K562 (cell line): ENCODE measurements around the gene TSEN54. TPM values are rescaled to one million over a fixed set of nuclear protein-coding genes. Genes with fewer than 3 reads are reported as not detected.

Experiments used
- ATAC-seq: fragments of 200-7000 bp; cut with Tn5 transposase; 3 replicates; pipeline ENCODE4 v1.9.1; 2020; ENCODE audit warnings: moderate library complexity
- BruUV-seq: library from RNA; stranded (reverse); fragments of 400-500 nt; replicated peaks from 2 replicates; lab custom pipeline; 2021; lab: Mats Ljungman, UMichigan
- CTCF ChIA-PET: fragments of 300-600 bp; formaldehyde crosslinking; extraction: SDS; loops from one replicate; lab custom pipeline; 2021; ENCODE audit warnings: low intra/inter-chr PET ratio; lab: Yijun Ruan, JAX
- POLR2A ChIA-PET: fragments of 300-600, 350-650 bp; sonication (Branson Sonifier 250); formaldehyde crosslinking; extraction: SDS; loops from one replicate; lab custom pipeline; 2021; ENCODE audit warnings: antibody characterized with exemption, inconsistent platforms; lab: Yijun Ruan, JAX
- DNase-seq, 4 experiments: peaks; one replicate each; pipeline versions ENCODE4 v3.0.0 to v3.0.0-alpha.2; 2011 to 2018; ENCODE audit warnings: low spot score in 3 of 4, mixed read lengths in 3 of 4; ENCODE audit errors: extremely low read depth in 1 of 4
- FAIRE-seq: peaks from 2 replicates; lab custom pipeline; 2011; peaks lifted over from hg19 to GRCh38; lab: Jason Lieb, UNC
- H2AFZ ChIP-seq: 2 replicates; pipeline ENCODE4 v1.6.0; 2011; ENCODE audit warnings: low read depth, low read length, control low read depth, inconsistent platforms
- H3K27ac ChIP-seq: fragments of 200-600 bp; 3 replicates; pipeline ENCODE4 v1.8.0; 2011; ENCODE audit warnings: low read depth, mild to moderate bottlenecking, control low read depth, inconsistent platforms, low read length, moderate library complexity, mixed read lengths; ENCODE audit errors: extremely low read depth
- H3K27me3 ChIP-seq, 2 experiments: fragments of 300-600 bp in 1 of 2; 2 replicates in 1 of 2; 3 replicates in 1 of 2; pipeline versions ENCODE4 v1.6.0 to v1.8.0; 2011; ENCODE audit warnings: inconsistent platforms in 2 of 2, low read length in 2 of 2, mild to moderate bottlenecking in 1 of 2, mixed read lengths in 1 of 2, moderate library complexity in 1 of 2; ENCODE audit not compliant: control insufficient read depth in 2 of 2, insufficient read depth in 2 of 2
- H3K36me3 ChIP-seq: fragments of 300-600 bp; 3 replicates; pipeline ENCODE4 v1.8.0; 2011; ENCODE audit warnings: mild to moderate bottlenecking, low read length, inconsistent platforms; ENCODE audit not compliant: control insufficient read depth, insufficient read depth
- H3K4me1 ChIP-seq, 2 experiments: fragments of 200-600 bp in 1 of 2; replicated peaks in 1 of 2; 2 replicates in 1 of 2; 3 replicates in 1 of 2; pipeline versions ENCODE4 v1.5.1 to v1.8.0; 2011; ENCODE audit warnings: inconsistent platforms in 2 of 2, low read length in 2 of 2, mild to moderate bottlenecking in 1 of 2, mixed read lengths in 1 of 2, moderate library complexity in 1 of 2; ENCODE audit not compliant: control insufficient read depth in 2 of 2, insufficient read depth in 2 of 2
- H3K4me2 ChIP-seq: 2 replicates; pipeline ENCODE4 v1.6.1; 2011; ENCODE audit warnings: low read length, control low read depth, inconsistent platforms, mixed read lengths; ENCODE audit not compliant: insufficient read depth
- H3K4me3 ChIP-seq: fragments of 200-600 bp; sonication (generic), shearing (Covaris generic); 2 replicates; pipeline ENCODE4 v1.5.1; 2016; ENCODE audit warnings: control low read depth, inconsistent platforms
- H3K79me2 ChIP-seq: fragments of 200-600 bp; 3 replicates; pipeline ENCODE4 v1.8.0; 2011; ENCODE audit warnings: low read length, inconsistent platforms; ENCODE audit not compliant: control insufficient read depth, insufficient read depth
- H3K9ac ChIP-seq, 2 experiments: 2 replicates each; pipeline versions ENCODE4 v1.6.0 to v1.6.1; 2011; ENCODE audit warnings: low read depth in 2 of 2, low read length in 2 of 2, control low read depth in 1 of 2, inconsistent platforms in 1 of 2, mild to moderate bottlenecking in 1 of 2, mixed read lengths in 1 of 2; ENCODE audit not compliant: insufficient read depth in 1 of 2
- H3K9me1 ChIP-seq: one replicate; pipeline ENCODE4 v1.6.0; 2011; ENCODE audit warnings: inconsistent platforms, mild to moderate bottlenecking, low read length, moderate library complexity; ENCODE audit not compliant: control insufficient read depth, insufficient read depth
- H3K9me3 ChIP-seq: replicated peaks from 2 replicates; pipeline ENCODE4 v1.5.1; 2011; ENCODE audit warnings: low read depth, low read length, inconsistent platforms; ENCODE audit not compliant: control insufficient read depth, insufficient read depth
- H4K20me1 ChIP-seq: replicated peaks from 2 replicates; pipeline ENCODE4 v1.6.1; 2011; ENCODE audit warnings: low read length, inconsistent platforms, mixed read lengths; ENCODE audit not compliant: control insufficient read depth, insufficient read depth
- BRF1 ChIP-seq: IDR thresholded peaks from 3 replicates; pipeline ENCODE4 v1.6.1; 2011; ENCODE audit warnings: borderline replicate concordance, mild to moderate bottlenecking; ENCODE audit not compliant: insufficient read length; ENCODE audit errors: extremely low read depth
- CREM ChIP-seq: IDR thresholded peaks from 2 replicates; pipeline ENCODE4 v1.6.1; 2014; ENCODE audit warnings: antibody characterized with exemption, low read depth
- CSDE1 ChIP-seq, 2 experiments: fragments of 450-650 bp; IDR thresholded peaks; 2 replicates each; pipeline ENCODE4 v1.6.1; 2016; ENCODE audit warnings: mild to moderate bottlenecking in 1 of 2
- CTCF ChIP-seq, 3 experiments: IDR thresholded peaks in 2 of 3; conservative IDR thresholded peaks in 1 of 3; 2 replicates each; pipeline ENCODE4 v1.5.1; 2011 to 2012; ENCODE audit warnings: low read length in 3 of 3, mild to moderate bottlenecking in 3 of 3, control low read depth in 2 of 3, improper control_type of control experiment in 1 of 3, inconsistent platforms in 1 of 3, low read depth in 1 of 3, mixed read lengths in 1 of 3, moderate library complexity in 1 of 3; ENCODE audit not compliant: insufficient read depth in 2 of 3
- DDX20 ChIP-seq: fragments of 450-650 bp; IDR thresholded peaks from 2 replicates; pipeline ENCODE4 v1.6.1; 2016; ENCODE audit warnings: missing genetic modification characterization, low read depth, mild to moderate bottlenecking, missing compliant biosample characterization, moderate library complexity
- NFXL1 ChIP-seq: fragments of 450-650 bp; formaldehyde crosslinking; IDR thresholded peaks from 2 replicates; pipeline ENCODE4 v1.4.0; 2021; ENCODE audit warnings: mild to moderate bottlenecking
- POLR2G ChIP-seq: fragments of 200-400 bp; formaldehyde crosslinking; IDR thresholded peaks from 2 replicates; pipeline ENCODE4 v1.6.1; 2017; ENCODE audit warnings: low read depth, mild to moderate bottlenecking, antibody characterized with exemption, low read length, moderate library complexity
- SETDB1 ChIP-seq: IDR thresholded peaks from one replicate; pipeline ENCODE4 v1.6.1; 2012; ENCODE audit warnings: low read length, control low read depth, inconsistent platforms
- ZKSCAN3 ChIP-seq: fragments of 250-450 bp; sonication (Bioruptor Pico); IDR thresholded peaks from 2 replicates; pipeline ENCODE4 v1.4.0; 2020
- ZNF699 ChIP-seq: fragments of 250-450 bp; sonication (Bioruptor Pico); IDR thresholded peaks from 2 replicates; pipeline ENCODE4 v1.8.0; 2021; ENCODE audit warnings: mild to moderate bottlenecking, moderate library complexity; ENCODE audit not compliant: insufficient replicate concordance
- WGBS: fragments of 100-300 bp; shearing (Covaris generic); methylation state at CpG from one replicate; pipeline ENCODE4 v1.1.6; 2016; ENCODE audit warnings: low coverage, mixed read lengths; ENCODE audit not compliant: insufficient coverage; ENCODE audit errors: missing lambda C conversion rate; 5-methylcytosine and 5-hydroxymethylcytosine counted together
- in situ Hi-C: fragments of 300-500 bp; cut with MboI; formaldehyde crosslinking; loops from 4 replicates; pipeline ENCODE4 v1.15.0; 2018; ENCODE audit warnings: inconsistent platforms, mixed read lengths
- intact Hi-C: fragments of 100-400 bp; cut with micrococcal nuclease; formaldehyde crosslinking; loops from 2 replicates; pipeline ENCODE4 v1.14.2; 2022
- polyA plus RNA-seq, 8 experiments: library from polyadenylated mRNA; depleted of rRNA in 4 of 8; stranded (reverse) in 5 of 8; unstranded in 3 of 8; fragments of >200 nt; fragmentation: Nextera tagmentation in 2 of 8; fragmentation: Illumina TruSeq in 1 of 8; extraction: Ambion mirVana in 2 of 8; extraction: Trizol in 1 of 8; gene quantifications; 2 replicates each; pipeline versions ENCODE4 v1.2.1 to v1.2.3, GENCODE V29; 2011 to 2014; ENCODE audit warnings: inconsistent platforms in 1 of 8, missing spikeins in 1 of 8
- total RNA-seq, 7 experiments: library from RNA; depleted of rRNA in 6 of 7; stranded (reverse); fragments of >200 nt in 6 of 7; fragmentation: Illumina TruSeq in 2 of 7; extraction: Trizol in 2 of 7; gene quantifications; 2 replicates each; pipeline versions ENCODE4 v1.2.1 to v1.2.3, GENCODE V29; 2011 to 2021; ENCODE audit warnings: low replicate concordance in 1 of 7

The TSEN54 gene
- total and polyA plus RNA-seq, 9 of the 15 experiments (the other 6 are each of a cell fraction or from before 2014, with no cell fraction given): 5.9 to 64.3 (median 48.9) TPM

- intact Hi-C loops (no loop called here), in situ Hi-C loops (loop anchor here (5.0 kb wide), 1 partner anchor 71 kb away; no protein-coding TSS in a partner anchor)
- TF ChIP-seq POLR2G (peak; percentile 19; the same call in 1 of the 2 replicates), CSDE1 (IDR thresholded peaks at IDR 0.05) (no peak)
- Histone ChIP-seq H3K27ac (no peak overlapping the region), H3K9ac (no peak overlapping the region; a peak in 1 of 4 replicates), H3K79me2 (no peaks in the 10 kb centered on the region), H3K27me3 (no peaks in the 10 kb centered on the region), H3K9me1 (peaks cover 3% of the 10 kb centered on the region), H3K36me3 (peaks cover 49% of the 10 kb centered on the region; the same call in 2 of the 3 replicates), H3K4me1 (peaks cover 0 to 54% of the 10 kb centered on the region in 2 experiments; a peak in 2 of 5 replicates), H2AFZ (no peak overlapping the region), H3K9me3 (no peaks in the 10 kb centered on the region), H3K4me3 (no peak overlapping the region), H4K20me1 (no peaks in the 10 kb centered on the region), H3K4me2 (no peak overlapping the region)
- BruUV-seq: no TSS peak
- FAIRE-seq (no peak), DNase-seq (no peak), ATAC-seq (no peak)
- ChIA-PET CTCF (no interaction called here), POLR2A (interaction anchor here (0.5 to 2.8 kb wide), 9 partner anchors 8 to 917 kb away, joined by 3 to 9 read pairs (median 4); no protein-coding TSS in a partner anchor)
- 82% methylated on average over 15 of the region's 21 CpGs for WGBS
Measured at GRCh38 chr17:75498039-75498725, 18.1 kb upstream of the TSEN54 start.

GRCh38 chr17:75498726-75499213, 17.6 kb upstream of the TSEN54 start:
- Histone ChIP-seq H3K27ac (no peak overlapping the region), H3K4me1 (peaks cover 0 to 56% of the 10 kb centered on the region in 2 experiments; a peak in 2 of 5 replicates), H3K4me2 (no peak overlapping the region), H4K20me1 (no peaks in the 10 kb centered on the region), H3K27me3 (no peaks in the 10 kb centered on the region), H2AFZ (no peak overlapping the region), H3K36me3 (peaks cover 44% of the 10 kb centered on the region; the same call in 2 of the 3 replicates), H3K4me3 (no peak overlapping the region), H3K9me1 (peaks cover 3% of the 10 kb centered on the region), H3K79me2 (no peaks in the 10 kb centered on the region), H3K9me3 (no peaks in the 10 kb centered on the region), H3K9ac (no peak overlapping the region)
- 52% methylated on average over 12 of the region's 16 CpGs for WGBS
- ChIA-PET POLR2A (interaction anchor here (0.5 to 2.8 kb wide), 9 partner anchors 9 to 239 kb away, joined by 3 to 9 read pairs (median 5); partner anchors contain the start of genes GGA3, MRPS7 and SMIM5), CTCF (no interaction called here)
- no TSS peak for BruUV-seq
- FAIRE-seq (no peak), DNase-seq (peak; percentile 42 to 68 (median 56)), ATAC-seq (peak; percentile 70)
- intact Hi-C loops: no loop called here
- in situ Hi-C loops: loop anchor here (5.0 kb wide), 1 partner anchor 71 kb away; no protein-coding TSS in a partner anchor
- TF ChIP-seq SETDB1 (no peak), CREM (0 out of 2 replicates have a peak, but pooled peaks have one; percentile 10), DDX20 (tag) (no peak), BRF1 (no peak), NFXL1 (no peak), ZNF699 (CRISPR knock-in tag) (no peak), ZKSCAN3 (CRISPR knock-in tag) (no peak), CTCF (IDR thresholded peaks at IDR 0.05 in 2 of 3, conservative IDR thresholded peaks at IDR 0.05 in 1 of 3; ENCODE audit: insufficient read depth in 2 of 3, low read depth in 1 of 3, low read length in 3 of 3) (peak; percentile 23 to 42 (median 24); a peak in 3 of 6 replicates)
